OCI-LY1 (cell line): ENCODE data around the gene PDE3A.

Experiments
- H2AFZ ChIP-seq: fragments of 200-600 bp; sonication (generic), shearing (Covaris generic); 2 replicates; pipeline ENCODE4 v1.6.0; 2014; ENCODE audit warnings: antibody characterized with exemption, mild to moderate bottlenecking, low read length
- H3F3A ChIP-seq: fragments of 200-600 bp; sonication (generic), shearing (Covaris generic); 2 replicates; pipeline ENCODE4 v1.6.0; 2014; ENCODE audit warnings: mild to moderate bottlenecking, antibody characterized with exemption, low read length, moderate library complexity; ENCODE audit not compliant: insufficient read depth
- H3K27ac ChIP-seq: fragments of 200-600 bp; sonication (generic); 2 replicates; pipeline ENCODE4 v1.5.1; 2014; ENCODE audit warnings: low read length, mixed run types, mild to moderate bottlenecking, low read depth; ENCODE audit not compliant: poor library complexity, severe bottlenecking
- H3K27me3 ChIP-seq: fragments of 200-600 bp; sonication (generic); 2 replicates; pipeline ENCODE4 v1.6.0; 2014; ENCODE audit warnings: antibody characterized with exemption, mild to moderate bottlenecking, low read length, moderate library complexity; ENCODE audit not compliant: insufficient read depth
- H3K36me3 ChIP-seq: fragments of 200-600 bp; sonication (generic); 2 replicates; pipeline ENCODE4 v1.6.1; 2014; ENCODE audit warnings: mild to moderate bottlenecking, antibody characterized with exemption, low read length, moderate library complexity, mixed read lengths; ENCODE audit not compliant: insufficient read depth
- H3K4me1 ChIP-seq: fragments of 200-600 bp; sonication (generic); 2 replicates; pipeline ENCODE4 v1.5.1; 2014; ENCODE audit warnings: mild to moderate bottlenecking, low read length, moderate library complexity; ENCODE audit not compliant: insufficient read depth, severe bottlenecking
- H3K4me2 ChIP-seq: fragments of 200-600 bp; sonication (generic), shearing (Covaris generic); 2 replicates; pipeline ENCODE4 v1.6.1; 2014; ENCODE audit warnings: low read length
- H3K4me3 ChIP-seq: fragments of 200-600 bp; sonication (generic); 2 replicates; pipeline ENCODE4 v1.5.1; 2014; ENCODE audit warnings: low read length, low read depth, mild to moderate bottlenecking, mixed read lengths; ENCODE audit not compliant: poor library complexity, severe bottlenecking
- H3K79me2 ChIP-seq: fragments of 200-600 bp; shearing (Covaris generic); 2 replicates; pipeline ENCODE4 v1.6.1; 2016; ENCODE audit warnings: mixed run types, low read length, mixed read lengths; ENCODE audit not compliant: insufficient read depth
- H3K9ac ChIP-seq: fragments of 200-600 bp; sonication (generic), shearing (Covaris generic); 2 replicates; pipeline ENCODE4 v1.6.1; 2014; ENCODE audit warnings: mild to moderate bottlenecking, low read length, mixed read lengths
- H3K9me2 ChIP-seq: fragments of 200-600 bp; sonication (generic), shearing (Covaris generic); 2 replicates; pipeline ENCODE4 v1.6.1; 2014; ENCODE audit warnings: low read depth, mild to moderate bottlenecking, low read length, mixed read lengths
- H3K9me3 ChIP-seq: fragments of 200-600 bp; shearing (Covaris generic); 2 replicates; pipeline ENCODE4 v1.6.1; 2014; ENCODE audit warnings: low read length, mixed read lengths
- H4K20me1 ChIP-seq: fragments of 200-600 bp; sonication (generic), shearing (Covaris generic); 2 replicates; pipeline ENCODE4 v1.6.0; 2016; ENCODE audit warnings: mild to moderate bottlenecking, low read length; ENCODE audit not compliant: insufficient read depth
- CTCF ChIP-seq: fragments of 200-600 bp; sonication (generic), shearing (Covaris generic); IDR thresholded peaks from 2 replicates; pipeline ENCODE4 v1.5.1; 2017; ENCODE audit warnings: mild to moderate bottlenecking, antibody characterized with exemption, low read length, moderate library complexity, mixed read lengths
- EZH2 ChIP-seq: fragments of 200-600 bp; sonication (generic), shearing (Covaris generic); IDR thresholded peaks from 2 replicates; pipeline ENCODE4 v1.8.0; 2017; ENCODE audit warnings: borderline replicate concordance, mixed run types, mild to moderate bottlenecking, antibody characterized with exemption, low read length, moderate library complexity, mixed read lengths

Gene PDE3A

GRCh38 chr12:20429852-20430251 lies 61.5 kb downstream of the PDE3A start:
- H3K9ac ChIP-seq, result no peak overlapping the region
- TF ChIP-seq CTCF (no peak), EZH2 (no peak)
- H3F3A ChIP-seq, result no peaks in the 10 kb centered on the region
- H3K9me2 ChIP-seq, result no peaks in the 10 kb centered on the region
- no peak overlapping the region for H3K4me2 ChIP-seq
- no peaks in the 10 kb centered on the region for H3K79me2 ChIP-seq
- no peak overlapping the region for H3K4me3 ChIP-seq
- no peaks in the 10 kb centered on the region for H3K36me3 ChIP-seq
- no peaks in the 10 kb centered on the region for H3K27me3 ChIP-seq
- no peaks in the 10 kb centered on the region for H4K20me1 ChIP-seq
- no peaks in the 10 kb centered on the region for H3K4me1 ChIP-seq
- H3K27ac ChIP-seq, result no peak overlapping the region
- H2AFZ ChIP-seq, result no peak overlapping the region
- no peaks in the 10 kb centered on the region for H3K9me3 ChIP-seq

GRCh38 chr12:20432290-20432689 lies 64.0 kb downstream of the PDE3A start:
- H3K9me3 ChIP-seq, result no peaks in the 10 kb centered on the region
- H3K36me3 ChIP-seq, result no peaks in the 10 kb centered on the region
- no peaks in the 10 kb centered on the region for H3F3A ChIP-seq
- no peaks in the 10 kb centered on the region for H4K20me1 ChIP-seq
- TF ChIP-seq CTCF (no peak), EZH2 (no peak)
- H3K4me1 ChIP-seq, result no peaks in the 10 kb centered on the region
- no peaks in the 10 kb centered on the region for H3K79me2 ChIP-seq
- H3K9me2 ChIP-seq, result no peaks in the 10 kb centered on the region
- H3K27ac ChIP-seq, result no peak overlapping the region
- no peak overlapping the region for H2AFZ ChIP-seq
- no peaks in the 10 kb centered on the region for H3K27me3 ChIP-seq
- no peak overlapping the region for H3K4me2 ChIP-seq
- no peak overlapping the region for H3K4me3 ChIP-seq
- H3K9ac ChIP-seq, result no peak overlapping the region

GRCh38 chr12:20434996-20435395 lies 66.7 kb downstream of the PDE3A start:
- Histone ChIP-seq H3K27ac (no peak overlapping the region), H4K20me1 (no peaks in the 10 kb centered on the region), H3K79me2 (no peaks in the 10 kb centered on the region), H3K4me2 (no peak overlapping the region), H3F3A (no peaks in the 10 kb centered on the region), H3K9me2 (no peaks in the 10 kb centered on the region), H3K4me1 (no peaks in the 10 kb centered on the region), H2AFZ (no peak overlapping the region), H3K9ac (no peak overlapping the region), H3K4me3 (no peak overlapping the region), H3K9me3 (no peaks in the 10 kb centered on the region), H3K27me3 (no peaks in the 10 kb centered on the region), H3K36me3 (no peaks in the 10 kb centered on the region)
- TF ChIP-seq EZH2, result no peak
- TF ChIP-seq CTCF, result no peak
